Measurements from ENCODE around the gene C16orf87.
A peak's percentile ranks its signal among the peaks of the same experiment; 100 is the strongest.
"Not testable (repeated sequence)": the region's sequence is repeated elsewhere in the genome, so short reads cannot be mapped to it uniquely, and the experiment has no call there.

C16orf87 gene, protein sequence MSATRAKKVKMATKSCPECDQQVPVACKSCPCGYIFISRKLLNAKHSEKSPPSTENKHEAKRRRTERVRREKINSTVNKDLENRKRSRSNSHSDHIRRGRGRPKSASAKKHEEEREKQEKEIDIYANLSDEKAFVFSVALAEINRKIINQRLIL

DNA sequence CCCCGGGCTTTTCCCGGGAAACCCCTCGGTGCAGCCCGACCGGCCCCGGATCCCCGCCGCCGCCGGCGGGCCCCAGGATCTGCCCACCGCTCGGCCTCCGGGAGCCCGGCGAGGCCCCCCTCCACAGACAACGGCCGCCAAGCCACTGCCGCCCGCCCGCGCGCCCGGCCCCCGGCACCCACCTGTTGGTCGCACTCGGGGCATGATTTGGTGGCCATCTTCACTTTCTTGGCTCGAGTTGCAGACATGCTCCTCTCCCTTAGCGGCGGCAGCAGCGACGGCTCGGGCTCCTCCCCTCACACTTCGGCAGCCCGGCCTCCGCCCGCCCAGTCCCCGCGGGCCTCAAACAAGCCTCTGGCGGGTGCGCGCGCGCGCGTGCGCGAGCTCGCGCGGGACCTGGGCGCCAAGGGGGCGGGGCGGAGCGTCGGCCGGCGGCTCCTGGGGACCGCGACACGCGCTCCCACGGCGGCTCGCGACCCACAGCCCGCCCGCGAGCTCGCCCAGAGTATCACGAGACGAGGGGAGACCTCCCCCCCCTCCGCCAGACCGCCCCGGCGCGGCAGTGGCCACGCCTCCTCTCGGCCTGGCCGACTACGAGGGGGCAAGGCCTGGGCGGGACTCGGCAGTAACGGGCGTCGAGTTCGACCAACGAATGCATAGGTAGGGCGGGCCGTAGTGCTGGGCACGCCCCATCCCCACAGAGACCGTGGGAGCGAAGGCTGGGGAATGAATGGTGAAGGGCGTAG lies at the start of gene C16orf87:
Gene C16orf87, minus strand, starts transcription at position 279 of the 746 bp plus-strand sequence. Its CDS starts 31 bp downstream, at position 248.
- peak; percentile 85 to 86 for DNase-seq (ENCODE audit: low read depth in 2 of 2)

DNA sequence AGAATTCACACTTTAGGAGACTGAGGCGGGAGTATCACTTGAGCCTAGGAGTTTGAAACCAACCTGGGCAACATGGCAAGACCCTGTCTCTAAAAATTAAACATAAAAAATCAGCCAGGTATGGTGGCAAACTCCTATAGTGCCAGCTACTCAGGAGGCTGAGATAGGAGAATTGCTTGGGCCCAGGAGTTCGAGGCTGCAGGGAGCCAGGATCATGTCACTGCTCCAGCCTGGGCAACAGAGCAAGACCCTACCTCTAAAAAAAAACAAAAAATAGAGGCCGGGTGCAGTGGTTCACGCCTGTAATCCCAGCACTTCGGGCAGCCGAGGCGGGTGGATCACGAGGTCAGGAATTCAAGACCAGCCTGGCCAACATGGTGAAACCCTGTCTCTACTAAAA lies 44.3 kb upstream of the C16orf87 start:
- DNase-seq (ENCODE audit: low read depth in 2 of 2) = no peak

DNA sequence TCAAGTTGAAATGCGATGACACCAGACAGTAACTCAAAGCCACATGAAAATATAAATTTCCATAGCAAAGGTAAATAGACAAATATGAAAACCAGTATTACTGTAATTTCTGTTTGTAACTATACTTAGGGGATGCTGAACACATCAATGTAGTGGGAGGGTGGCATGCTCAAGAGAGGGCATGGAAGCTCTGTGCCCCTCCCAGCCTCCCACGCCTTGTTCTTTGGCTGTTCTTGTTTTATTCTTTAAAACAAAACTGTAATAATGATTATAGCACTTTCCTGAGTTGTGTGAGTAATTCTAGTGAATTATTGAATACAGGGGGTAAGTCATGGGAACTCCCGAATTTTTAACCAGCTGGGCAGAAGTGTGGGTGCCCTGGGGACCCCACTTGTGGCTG lies 42.2 kb upstream of the C16orf87 start:
- no peak for DNase-seq (ENCODE audit: low read depth in 2 of 2)

DNA sequence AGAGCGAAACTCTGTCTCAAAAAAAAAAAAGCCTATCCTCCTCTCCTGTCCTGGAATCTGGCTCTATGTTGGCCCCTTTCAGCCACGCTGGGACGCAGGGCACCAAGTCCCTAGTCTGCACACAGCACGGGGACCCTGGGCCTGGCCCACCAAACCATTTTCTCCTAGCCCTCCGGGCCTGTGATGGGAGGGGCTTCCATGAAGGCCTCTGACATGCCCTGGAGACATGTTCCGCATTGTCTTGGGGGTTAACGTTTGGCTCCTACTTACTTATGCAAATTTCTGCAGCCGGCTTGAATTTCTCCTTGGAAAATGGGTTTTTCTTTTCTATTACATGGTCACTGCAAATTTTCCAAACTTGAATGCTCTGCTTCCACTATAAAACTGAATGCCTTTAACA lies 40.6 kb upstream of the C16orf87 start:
- no peak for DNase-seq (ENCODE audit: low read depth in 2 of 2)

DNA sequence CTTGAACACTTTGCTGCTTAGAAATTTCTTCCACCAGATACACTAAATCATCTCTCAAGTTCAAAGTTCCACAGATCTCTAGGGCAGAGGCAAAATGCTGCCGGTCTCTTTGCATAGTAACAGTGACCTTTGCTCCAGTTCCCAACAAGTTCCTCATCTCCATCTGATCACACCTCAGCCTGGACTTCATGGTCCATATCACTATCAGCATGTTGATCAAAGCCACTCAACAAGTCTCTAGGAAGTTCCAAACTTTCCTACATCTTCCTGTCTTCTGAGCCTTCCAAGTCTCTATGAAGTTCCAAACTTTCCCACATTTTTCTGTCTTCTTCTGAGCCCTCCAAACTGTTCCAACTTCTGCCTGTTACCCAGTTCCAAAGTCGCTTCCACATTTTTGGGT lies 37.9 kb upstream of the C16orf87 start:
- not testable (repeated sequence) for DNase-seq (ENCODE audit: low read depth in 2 of 2)

DNA sequence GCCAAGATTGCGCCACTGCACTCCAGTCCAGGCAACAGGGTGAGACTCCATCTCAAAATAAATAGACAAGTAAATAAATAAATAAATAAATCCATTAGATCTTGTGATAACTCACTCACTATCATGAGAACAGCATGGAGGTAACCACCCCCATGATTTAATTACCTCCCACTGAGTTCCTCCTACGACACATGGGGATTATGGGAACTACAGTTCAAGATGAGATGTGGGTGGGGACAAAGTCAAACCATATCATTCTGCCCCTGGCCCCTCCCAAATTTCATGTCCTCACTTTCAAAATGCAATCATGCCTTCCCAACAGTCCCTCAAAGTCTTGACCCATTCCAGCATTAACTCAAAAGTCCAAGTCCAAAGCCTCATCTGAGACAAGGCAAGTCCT lies 36.5 kb upstream of the C16orf87 start:
- DNase-seq (ENCODE audit: low read depth in 2 of 2) = not testable (repeated sequence)

DNA sequence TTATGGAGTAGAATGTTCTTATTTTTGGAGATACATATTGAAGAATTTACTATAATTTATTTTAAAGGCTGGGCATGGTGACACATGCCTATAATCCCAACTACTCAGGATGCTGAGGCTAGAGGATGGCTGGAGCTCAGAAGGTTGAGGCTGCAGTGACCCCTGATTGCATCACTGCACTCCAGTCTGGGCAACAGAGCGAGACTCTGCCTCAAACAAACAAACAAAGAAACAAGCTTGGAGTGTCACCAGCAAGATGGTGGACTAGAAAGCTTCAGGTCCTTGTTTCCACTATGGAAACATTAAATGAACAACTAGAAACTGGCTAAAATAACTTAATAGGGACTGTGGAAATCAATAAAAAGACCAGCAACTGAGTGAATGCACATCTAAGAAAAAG lies 35.3 kb upstream of the C16orf87 start:
- no peak for DNase-seq (ENCODE audit: low read depth in 2 of 2)

DNA sequence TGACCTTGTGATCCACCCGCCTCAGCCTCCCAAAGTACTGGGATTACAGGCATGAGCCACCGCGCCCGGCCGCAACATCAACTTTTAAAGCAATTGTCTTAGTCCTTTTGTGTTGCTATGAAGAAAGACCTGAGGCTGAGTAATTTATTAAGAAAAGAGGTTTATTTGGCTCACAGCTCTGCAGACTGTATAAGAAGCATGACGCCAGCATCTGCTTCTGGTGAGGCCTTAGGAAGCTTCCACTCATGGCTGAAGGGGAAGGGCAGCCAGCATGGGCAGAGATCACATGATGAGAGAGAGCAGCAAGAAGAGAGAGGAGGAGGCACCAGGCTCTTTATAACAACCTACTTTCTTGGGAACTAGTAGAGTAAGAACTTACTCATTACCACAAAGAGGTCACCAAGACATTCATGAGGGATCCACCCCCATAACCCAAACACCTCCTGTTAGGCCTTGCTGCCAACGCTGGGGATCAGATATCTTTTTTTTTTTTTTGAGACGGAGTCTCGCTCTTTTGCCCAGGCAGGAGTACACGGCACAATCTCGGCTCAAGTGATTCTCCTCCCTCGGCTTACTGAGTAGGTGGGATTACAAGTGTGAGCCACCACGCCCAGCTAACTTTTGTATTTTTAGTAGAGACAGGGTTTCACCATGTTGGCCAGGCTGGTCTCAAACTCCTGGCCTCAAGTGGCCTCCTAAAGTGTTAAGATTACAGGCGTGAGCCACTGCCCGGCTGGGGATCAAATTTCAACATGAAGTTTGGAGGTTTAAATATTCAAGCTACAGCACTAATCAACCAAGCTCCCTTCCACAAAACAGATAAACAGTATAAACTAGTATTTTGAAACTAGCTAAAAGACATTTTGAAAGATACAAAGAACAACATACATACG lies 31.8 kb upstream of the C16orf87 start:
- no peak for DNase-seq (ENCODE audit: low read depth in 2 of 2)

DNA sequence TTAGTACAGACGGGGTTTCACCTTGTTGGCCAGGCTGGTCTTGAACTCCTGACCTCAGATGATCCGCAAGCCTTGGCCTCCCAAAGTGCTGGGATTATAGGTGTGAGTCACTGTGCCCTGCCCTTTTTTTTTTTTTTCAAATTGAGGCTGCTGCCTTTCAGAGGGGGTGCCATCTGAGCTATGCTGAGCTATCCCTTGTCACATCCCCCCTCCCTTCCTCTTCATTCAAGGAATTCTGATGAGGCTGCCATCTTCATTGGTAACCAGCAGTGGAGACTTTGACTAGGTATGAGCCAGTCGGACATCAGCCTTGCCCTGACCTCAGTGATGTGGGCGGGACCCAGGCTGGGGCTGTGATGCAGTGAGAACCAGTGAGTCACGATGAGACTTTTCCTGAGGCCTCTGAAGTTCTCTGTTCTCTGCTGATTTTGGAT lies 28.8 kb upstream of the C16orf87 start:
- peak; percentile 37 to 45 for DNase-seq (ENCODE audit: low read depth in 2 of 2)

DNA sequence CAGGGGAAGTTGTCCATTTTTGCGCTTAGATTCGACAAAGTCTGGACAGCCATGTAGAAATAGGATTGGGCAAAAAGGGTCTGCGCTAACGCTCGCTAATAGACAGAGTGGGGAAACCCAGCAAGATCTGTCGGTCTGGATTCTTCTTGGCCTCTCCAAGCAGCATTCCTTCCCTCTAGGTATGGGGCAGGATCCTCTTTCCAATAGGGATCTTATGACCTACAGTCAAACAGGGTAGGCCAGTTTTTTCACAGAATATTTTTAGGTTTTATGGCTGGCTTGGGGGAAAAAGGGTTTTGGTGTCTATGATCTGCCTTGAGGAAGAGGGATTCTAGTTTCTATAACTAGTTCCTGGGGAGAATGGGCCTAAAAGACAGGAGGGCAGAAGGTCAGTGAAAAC lies 27.2 kb upstream of the C16orf87 start:
- no peak for DNase-seq (ENCODE audit: low read depth in 2 of 2)

DNA sequence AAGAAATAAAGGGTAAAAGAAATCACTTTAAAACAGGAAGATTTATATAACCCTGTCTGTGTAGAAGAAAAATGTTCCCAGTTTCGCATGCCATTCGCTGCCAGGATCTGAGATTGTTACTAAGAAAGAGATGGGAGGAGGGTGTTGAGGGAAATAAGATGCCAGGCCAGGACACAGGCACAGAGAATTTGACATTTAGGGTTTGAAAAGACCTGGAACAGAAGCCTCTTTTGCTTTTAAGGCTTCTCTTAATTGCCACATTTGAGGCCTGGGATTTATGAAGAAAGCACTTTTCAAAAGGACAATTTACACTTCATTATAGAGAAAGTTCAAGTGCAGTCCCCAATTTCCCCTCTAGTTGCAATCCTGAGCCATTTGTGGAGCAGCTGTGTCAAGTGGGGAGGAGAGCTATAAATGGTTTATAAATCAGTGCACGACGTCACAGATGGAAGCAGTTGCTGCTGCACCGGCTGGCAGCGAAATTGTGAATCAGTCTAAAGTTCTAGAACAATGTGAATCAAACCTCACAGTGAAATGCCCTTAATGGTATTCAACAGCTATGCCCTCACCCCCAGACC lies 26.5 kb upstream of the C16orf87 start:
- no peak for DNase-seq (ENCODE audit: low read depth in 2 of 2)

DNA sequence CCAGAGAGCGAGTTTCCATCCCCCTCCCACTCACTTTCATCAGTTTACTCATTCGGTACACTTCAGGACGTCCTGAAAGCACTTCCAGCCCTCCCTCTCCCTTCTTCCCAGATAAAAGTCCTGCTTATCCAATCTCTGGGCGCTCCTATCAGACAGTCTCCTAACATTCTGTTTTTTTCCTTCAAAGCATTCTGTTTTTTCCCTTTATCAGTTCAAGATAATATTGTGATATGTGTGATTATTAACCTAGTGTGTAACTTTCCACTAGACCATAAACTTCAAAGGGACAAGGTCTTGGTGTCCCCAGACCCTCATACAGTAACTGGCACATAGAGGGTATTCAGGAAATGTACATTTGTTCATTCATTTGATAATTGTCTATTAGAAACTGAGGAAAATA lies 24.4 kb upstream of the C16orf87 start:
- no peak for DNase-seq (ENCODE audit: low read depth in 2 of 2)

DNA sequence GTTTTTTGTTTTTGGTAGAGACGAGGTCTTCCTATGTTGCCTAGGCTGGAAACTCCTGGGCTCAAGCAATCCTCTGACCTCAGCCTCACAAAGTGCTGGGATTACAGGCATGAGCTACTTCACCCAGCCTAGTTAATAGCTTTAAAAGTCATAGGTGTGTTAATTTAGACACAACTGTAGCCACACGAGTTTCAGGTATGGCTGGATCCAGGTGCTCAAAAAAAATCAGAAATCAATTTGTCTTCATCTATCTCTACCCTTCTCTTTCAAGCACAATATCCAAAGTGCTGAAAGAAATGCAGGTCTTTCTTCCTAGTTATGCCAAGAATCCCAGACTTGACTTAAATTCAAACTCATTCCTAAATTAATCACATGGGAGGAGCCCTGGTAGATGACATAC lies 23.9 kb upstream of the C16orf87 start:
- DNase-seq (ENCODE audit: low read depth in 2 of 2) = no peak

DNA sequence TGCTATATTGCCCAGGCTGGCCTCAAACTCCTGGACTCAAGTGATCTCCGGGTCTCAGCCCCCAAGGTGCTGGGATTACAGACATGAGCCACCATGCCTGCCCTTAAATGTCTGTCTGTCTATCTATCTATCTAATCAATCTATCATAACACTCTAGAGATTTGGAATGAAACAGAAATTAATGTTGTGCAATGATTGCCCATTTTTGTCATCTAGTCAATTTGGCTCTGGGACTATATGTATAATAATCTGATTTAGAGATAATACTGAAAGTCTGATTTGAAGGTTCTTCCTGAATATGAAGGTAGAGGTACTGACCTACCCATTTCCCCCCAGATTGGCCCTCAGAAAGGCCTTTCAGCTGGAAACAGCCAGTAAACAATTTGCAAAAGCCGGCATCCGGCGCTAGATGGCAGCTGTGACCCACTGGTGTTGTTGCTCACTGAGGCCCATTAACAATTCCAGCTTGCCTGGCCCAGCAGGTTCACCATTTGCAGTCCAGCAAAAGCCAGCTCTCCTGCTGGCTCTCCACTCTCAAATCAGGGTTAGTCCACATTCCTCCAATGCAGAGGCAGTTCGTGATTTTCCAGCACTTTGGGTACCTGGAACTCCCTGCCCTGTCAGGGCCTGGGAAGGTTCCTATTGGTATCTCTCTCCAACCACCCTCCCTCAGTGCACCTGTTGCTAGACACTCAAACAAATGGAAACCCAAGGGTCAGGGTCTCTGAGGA lies 22.9 kb upstream of the C16orf87 start:
- DNase-seq (ENCODE audit: low read depth in 2 of 2) = peak; percentile 30 to 55

DNA sequence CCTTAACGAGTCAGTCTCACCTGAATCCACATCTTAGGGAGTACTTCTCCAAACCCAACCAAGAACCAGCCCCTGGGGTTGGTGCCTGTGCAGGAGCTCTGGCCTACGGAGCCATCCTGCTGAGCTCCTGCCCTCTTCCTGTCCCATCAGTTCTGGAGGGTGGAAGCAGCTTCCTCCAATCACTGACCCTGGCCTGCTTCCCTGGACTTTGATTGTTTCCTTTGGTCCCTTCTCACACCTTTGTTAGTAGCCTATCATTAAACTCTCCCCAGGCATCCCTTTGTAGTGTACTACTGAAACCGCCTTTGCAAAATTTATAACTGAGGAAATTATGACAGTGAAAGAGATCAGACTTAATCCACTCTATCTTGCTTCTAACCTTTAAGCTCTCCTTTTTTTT lies 21.1 kb upstream of the C16orf87 start:
- DNase-seq (ENCODE audit: low read depth in 2 of 2) = no peak

DNA sequence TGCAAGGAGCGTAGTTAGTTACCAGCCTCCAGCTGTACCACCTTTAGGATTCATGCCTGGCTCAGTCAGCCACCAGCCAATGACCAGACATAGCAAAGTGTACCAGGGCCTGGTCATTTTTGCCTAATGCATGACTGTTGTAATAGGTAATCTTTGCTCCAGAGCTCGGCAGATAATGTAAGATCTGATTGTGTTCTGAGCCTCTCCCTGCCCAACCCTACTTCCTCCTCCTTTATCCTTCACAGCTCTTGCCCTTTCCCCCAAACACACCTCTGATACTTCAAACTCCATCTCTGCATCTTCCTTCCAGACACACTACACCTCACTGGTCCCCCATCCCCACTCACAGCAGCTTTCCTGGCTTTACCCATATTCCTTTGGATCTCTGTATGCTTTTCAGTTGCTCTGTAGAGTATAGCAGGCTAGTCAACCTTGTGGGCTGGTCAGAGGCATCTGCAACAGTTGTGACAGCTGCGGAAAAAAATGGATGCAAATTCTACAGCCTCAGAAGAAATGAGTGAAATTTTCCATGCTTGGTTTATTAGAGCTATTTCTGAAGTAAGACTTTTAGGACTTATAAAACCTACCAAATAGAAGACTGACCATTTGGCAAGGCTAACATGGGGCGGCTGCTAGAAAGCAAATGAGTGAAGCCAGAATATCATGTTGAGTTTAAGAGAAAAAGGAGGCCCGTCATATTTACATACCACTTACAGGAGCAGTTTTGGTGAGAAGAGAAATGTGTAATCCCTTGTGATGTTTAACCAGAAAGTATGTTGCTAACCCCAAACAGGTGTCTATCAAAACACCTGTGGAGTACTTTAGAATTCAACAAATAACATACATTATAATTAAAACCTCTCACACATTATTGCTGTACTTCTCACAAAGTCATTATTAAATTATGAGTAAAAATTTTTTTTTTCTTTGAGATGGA lies 19.9 kb upstream of the C16orf87 start:
- no peak for DNase-seq (ENCODE audit: low read depth in 2 of 2)

DNA sequence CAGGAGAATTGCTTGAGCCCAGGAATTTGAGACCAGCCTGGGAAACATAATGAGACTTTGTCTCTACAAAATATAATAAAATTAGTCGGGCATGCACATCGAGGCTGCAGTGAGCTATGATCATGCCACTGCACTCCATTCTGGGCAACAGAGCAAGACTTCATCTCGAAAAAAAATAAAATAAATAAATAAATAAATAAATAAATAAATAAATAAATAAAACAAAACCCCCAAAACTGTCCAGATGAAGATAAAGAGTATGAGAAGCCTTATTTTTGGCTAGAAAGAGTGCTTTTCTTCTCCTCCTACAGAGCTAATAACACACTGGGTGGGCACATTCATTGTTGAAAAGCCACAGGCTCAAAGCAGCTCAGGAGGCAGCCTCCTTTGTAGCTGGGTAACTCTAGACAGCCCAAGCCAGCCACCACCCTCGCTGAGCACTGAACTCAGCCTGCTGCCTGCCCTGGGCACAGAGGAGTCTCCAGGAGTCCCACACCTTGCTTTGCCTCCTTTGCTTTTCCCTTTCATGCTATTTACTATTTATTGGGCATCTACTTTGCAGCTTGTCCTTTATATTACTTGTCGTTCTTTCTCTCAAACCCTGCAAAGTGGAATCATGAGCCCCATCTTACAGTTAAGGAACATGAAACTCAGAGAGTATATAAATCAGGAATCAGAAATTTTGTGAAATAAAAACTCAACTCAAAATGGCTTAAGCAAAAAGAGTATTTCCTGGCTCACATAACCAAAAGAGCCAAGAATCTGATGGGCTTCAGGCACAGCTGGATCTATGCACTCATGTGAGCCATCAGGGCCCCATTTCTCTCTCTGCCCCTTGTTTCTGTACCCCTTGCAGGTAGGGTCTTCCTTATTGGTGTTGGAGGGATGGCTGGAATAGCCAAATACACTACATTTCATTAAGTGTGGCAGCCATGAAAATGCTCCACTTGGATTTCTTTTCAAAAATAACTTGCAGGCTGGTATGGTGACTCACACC lies 18.1 kb upstream of the C16orf87 start:
- no peak for DNase-seq (ENCODE audit: low read depth in 2 of 2)

DNA sequence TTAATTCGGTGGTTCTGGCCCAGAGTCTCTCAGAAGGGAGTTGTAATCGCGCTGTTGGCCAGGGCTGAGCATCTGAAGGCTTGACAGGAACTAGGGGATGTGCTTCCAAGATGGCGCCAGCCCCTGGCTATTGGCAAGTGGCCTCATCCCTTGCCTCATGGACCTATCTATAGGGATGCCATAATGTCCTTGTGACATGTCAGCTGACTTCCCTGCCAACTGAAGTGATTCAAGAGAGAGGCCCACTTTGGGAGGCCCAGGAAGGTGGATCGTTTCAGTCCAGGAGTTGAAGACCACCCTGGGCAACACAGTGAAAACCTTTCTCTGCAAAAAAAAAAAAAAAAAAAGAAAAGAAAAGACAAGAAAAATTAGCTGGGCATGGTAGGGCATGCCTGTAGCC lies 15.0 kb upstream of the C16orf87 start:
- no peak for DNase-seq (ENCODE audit: low read depth in 2 of 2)

DNA sequence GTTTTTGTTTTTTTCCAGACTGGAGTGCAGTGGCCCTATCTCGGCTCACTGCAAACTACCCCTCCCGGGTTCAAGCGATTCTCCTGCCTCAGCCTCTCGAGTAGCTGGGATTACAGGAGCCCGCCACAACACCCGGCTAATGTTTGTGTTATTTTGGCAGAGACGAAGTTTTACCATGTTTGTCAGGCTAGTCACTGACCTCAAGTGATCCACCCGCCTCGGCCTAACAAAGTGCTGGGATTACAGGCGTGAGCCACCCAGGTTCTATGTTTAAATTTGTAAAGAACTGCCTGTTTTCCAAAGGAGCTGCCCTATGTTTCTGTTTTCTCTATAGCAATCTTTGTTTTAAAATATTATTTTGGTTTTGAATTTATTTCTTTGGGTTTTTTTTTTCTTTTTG lies 13.8 kb upstream of the C16orf87 start:
- no peak for DNase-seq (ENCODE audit: low read depth in 2 of 2)

Measured in stimulated activated CD8-positive, alpha-beta memory T cell treated with anti-CD3 and anti-CD28 coated beads, Interleukin-2, amount 100 ng/mL, for 48 hours (primary cell).